Left lung (tissue), 10 donors: ENCODE measurements around the gene WASF3. TPM values are rescaled to one million over a fixed set of nuclear protein-coding genes. Genes with fewer than 3 reads are reported as not detected.

Experiments
- ATAC-seq: fragments of 200-7000 bp; cut with Tn5 transposase; one replicate; pipeline ENCODE4 v1.9.1; 2020; ENCODE audit warnings: moderate library complexity
- DNase-seq, 4 donors: peaks; one replicate each; pipeline ENCODE4 v3.0.0-alpha.2; 2013 to 2020
- H3K27ac ChIP-seq, 2 donors: fragments of 200-600 bp; sonication (generic) in 1 of 2; one replicate each; pipeline versions ENCODE4 v1.5.0 to v1.8.0; 2020 to 2021
- H3K27me3 ChIP-seq, 2 donors: fragments of 200-600 bp; sonication (generic) in 1 of 2; one replicate each; pipeline versions ENCODE4 v1.5.0 to v1.8.0; 2020 to 2021
- H3K36me3 ChIP-seq, 2 donors: fragments of 200-600 bp; sonication (generic) in 1 of 2; one replicate each; pipeline versions ENCODE4 v1.5.0 to v1.8.0; 2020 to 2021
- H3K4me1 ChIP-seq, 2 donors: fragments of 200-600 bp; one replicate each; pipeline ENCODE4 v1.8.0; 2021
- H3K4me3 ChIP-seq, 2 donors: fragments of 200-600 bp; sonication (generic) in 1 of 2; one replicate each; pipeline versions ENCODE4 v1.5.0 to v1.8.0; 2020 to 2021; ENCODE audit warnings: mild to moderate bottlenecking in 1 of 2
- H3K9me3 ChIP-seq, 2 donors: fragments of 200-600 bp; sonication (generic) in 1 of 2; one replicate each; pipeline versions ENCODE4 v1.5.0 to v1.8.0; 2020 to 2021
- CTCF ChIP-seq, 2 donors: fragments of 200-600 bp; sonication (generic) in 1 of 2; IDR thresholded peaks; one replicate each; pipeline versions ENCODE4 v1.5.0 to v1.8.0; 2021; ENCODE audit warnings: antibody characterized with exemption in 2 of 2
- intact Hi-C, 2 donors: fragments of 100-400 bp; cut with DNase I; formaldehyde crosslinking; loops; one replicate each; pipeline versions ENCODE4 v1.11.2 to v1.14.2; 2022
- polyA plus RNA-seq, 6 donors: library from polyadenylated mRNA; unstranded; fragments of 120-200 nt; gene quantifications; one replicate each; pipeline ENCODE4 v1.2.1, GENCODE V29; 2013; ENCODE audit not compliant: insufficient read length in 6 of 6
- total RNA-seq, 2 donors: library from RNA; stranded (reverse); fragmentation: NEBNext Ultra II Directional; extraction: Animal tissue kit (Norgen Biotek cat#: 25700); gene quantifications; one replicate each; pipeline ENCODE4 v1.2.1, GENCODE V29; 2021
- donor health status: DM: no; HTN: yes; CAD: no.
- donor health status: DM: no; HTN: no; CAD: no.

Gene WASF3
- total and polyA plus RNA-seq, 8 donors = 10.9 to 24.5 (median 21.2) TPM

- TF ChIP-seq CTCF (IDR thresholded peaks at IDR 0.05) = peak; percentile 45 to 52
- Histone ChIP-seq H3K36me3 (no peaks in the 10 kb centered on the region), H3K4me3 (no peak overlapping the region), H3K27ac (no peak overlapping the region), H3K9me3 (no peaks in the 10 kb centered on the region), H3K4me1 (no peaks in the 10 kb centered on the region), H3K27me3 (no peaks in the 10 kb centered on the region)
- peak; percentile 91 for ATAC-seq
- DNase-seq = peak in 1 of 4 donors; percentile 46
- intact Hi-C loops = no loop called here
These were observed 149.9 kb downstream of the WASF3 start for GRCh38 chr13:26707122-26708006.

- TF ChIP-seq CTCF (IDR thresholded peaks at IDR 0.05) = no peak
- DNase-seq (no peak), ATAC-seq (no peak)
- intact Hi-C loops = no loop called here
- Histone ChIP-seq H3K9me3 (no peaks in the 10 kb centered on the region), H3K4me3 (no peak overlapping the region), H3K36me3 (no peaks in the 10 kb centered on the region), H3K4me1 (no peaks in the 10 kb centered on the region), H3K27ac (no peak overlapping the region), H3K27me3 (no peaks in the 10 kb centered on the region)
These were observed 150.5 kb downstream of the WASF3 start for GRCh38 chr13:26708007-26708297.

DNA sequence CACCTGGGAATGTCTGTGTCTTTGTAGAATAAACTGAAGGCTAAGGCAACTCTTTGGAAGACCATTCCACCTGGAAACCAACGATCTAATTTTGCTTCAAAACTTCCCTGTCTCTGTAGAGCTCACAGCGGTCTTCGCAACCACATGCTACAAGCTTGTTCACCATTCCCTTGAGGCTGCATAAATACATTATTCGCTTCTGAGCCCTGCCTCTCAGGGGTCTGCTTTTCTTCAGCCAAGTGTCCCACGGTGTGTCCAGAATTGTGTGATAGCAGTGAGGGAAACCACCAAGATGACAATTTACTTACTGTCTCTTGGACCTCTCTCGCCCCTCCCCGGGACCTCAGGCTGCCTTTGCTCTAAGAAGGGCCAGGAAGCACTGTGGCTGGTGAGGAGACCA, 152.0 kb downstream of the WASF3 start:
- no peak for DNase-seq
- intact Hi-C loops = no loop called here
- Histone ChIP-seq H3K4me3 (no peak overlapping the region), H3K36me3 (no peaks in the 10 kb centered on the region), H3K27me3 (no peaks in the 10 kb centered on the region), H3K4me1 (no peaks in the 10 kb centered on the region), H3K9me3 (no peaks in the 10 kb centered on the region), H3K27ac (no peak overlapping the region)
- no peak for ATAC-seq
- TF ChIP-seq CTCF (IDR thresholded peaks at IDR 0.05) = no peak

- ATAC-seq = no peak
- Histone ChIP-seq H3K36me3 (no peaks in the 10 kb centered on the region), H3K27ac (no peak overlapping the region), H3K4me1 (no peaks in the 10 kb centered on the region), H3K9me3 (no peaks in the 10 kb centered on the region), H3K4me3 (no peak overlapping the region), H3K27me3 (no peaks in the 10 kb centered on the region)
- TF ChIP-seq CTCF (IDR thresholded peaks at IDR 0.05) = no peak
- DNase-seq = no peak
- intact Hi-C loops = loop anchor here in 1 of 2 donors (10.0 kb wide), 1 partner anchor 215 kb away; no protein-coding TSS in a partner anchor
These were observed 152.7 kb downstream of the WASF3 start for GRCh38 chr13:26710166-26710565.

DNA sequence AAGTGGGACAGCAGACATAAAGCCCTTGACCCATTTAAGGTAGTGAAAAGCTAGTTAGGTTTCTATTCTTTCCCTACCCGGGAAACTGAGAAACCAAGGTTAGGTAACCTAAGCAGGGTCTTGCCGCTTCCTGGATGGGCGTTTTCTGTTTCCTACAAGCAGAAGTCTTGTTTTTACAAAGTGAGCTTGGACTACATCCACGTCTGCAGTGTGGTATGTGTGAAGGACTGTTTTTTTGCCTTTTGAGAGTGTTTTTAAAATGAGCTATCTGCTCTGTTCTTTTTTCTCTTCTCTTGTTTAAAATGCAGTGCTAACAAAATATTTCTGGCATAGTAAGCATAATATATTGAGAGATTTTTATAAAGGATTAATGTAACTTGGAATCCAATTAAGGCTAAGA, 153.7 kb downstream of the WASF3 start:
- DNase-seq (no peak), ATAC-seq (no peak)
- Histone ChIP-seq H3K36me3 (no peaks in the 10 kb centered on the region), H3K27me3 (no peaks in the 10 kb centered on the region), H3K27ac (no peak overlapping the region), H3K4me1 (no peaks in the 10 kb centered on the region), H3K4me3 (no peak overlapping the region), H3K9me3 (no peaks in the 10 kb centered on the region)
- intact Hi-C loops = loop anchor here in 1 of 2 donors (10.0 kb wide), 1 partner anchor 214 kb away; no protein-coding TSS in a partner anchor
- TF ChIP-seq CTCF (IDR thresholded peaks at IDR 0.05) = no peak
